Gastroesophageal sphincter (tissue), 4 donors: ENCODE measurements around the gene ZMIZ1. TPM values are rescaled to one million over a fixed set of nuclear protein-coding genes. Genes with fewer than 3 reads are reported as not detected.

Experiments
- ATAC-seq: fragments of 150-250 bp; one replicate; pipeline ENCODE4 v1.9.1; 2016; ENCODE audit warnings: mild to moderate bottlenecking, moderate library complexity
- H3K27ac ChIP-seq, 4 donors: fragments of 200-600 bp; sonication (generic) in 3 of 4; 1 replicate in 3 of 4; 2 replicates in 1 of 4; pipeline ENCODE4 v1.5.1; 2016 to 2019
- H3K27me3 ChIP-seq: fragments of 200-600 bp; sonication (generic); one replicate; pipeline ENCODE4 v1.5.1; 2019
- H3K36me3 ChIP-seq, 2 donors: fragments of 200-600 bp; sonication (generic); one replicate each; pipeline ENCODE4 v1.5.1; 2019; ENCODE audit warnings: control low read depth in 1 of 2
- H3K4me1 ChIP-seq, 3 donors: fragments of 200-600 bp; sonication (generic); 1 replicate in 2 of 3; 2 replicates in 1 of 3; pipeline ENCODE4 v1.5.1; 2016 to 2019; ENCODE audit warnings: control low read depth in 2 of 3
- H3K4me3 ChIP-seq, 2 donors: fragments of 200-600 bp; sonication (generic); one replicate each; pipeline ENCODE4 v1.5.1; 2019; ENCODE audit warnings: mild to moderate bottlenecking in 1 of 2, moderate library complexity in 1 of 2
- H3K9me3 ChIP-seq, 3 donors: fragments of 200-600 bp; sonication (generic); one replicate each; pipeline ENCODE4 v1.5.1; 2017 to 2019; ENCODE audit warnings: control low read depth in 2 of 3
- EP300 ChIP-seq: sonication (generic); formaldehyde crosslinking; IDR thresholded peaks from one replicate; pipeline ENCODE4 v1.6.1; 2017; ENCODE audit warnings: antibody characterized with exemption, mild to moderate bottlenecking
- POLR2A ChIP-seq, 2 donors: fragments of 450-650 bp; IDR thresholded peaks; one replicate each; pipeline ENCODE4 v1.6.1; 2017; ENCODE audit warnings: antibody characterized with exemption in 2 of 2, mild to moderate bottlenecking in 2 of 2, moderate library complexity in 1 of 2
- POLR2AphosphoS5 ChIP-seq: sonication (generic); formaldehyde crosslinking; IDR thresholded peaks from one replicate; pipeline ENCODE4 v1.6.1; 2017; ENCODE audit warnings: antibody characterized with exemption
- WGBS, 2 donors: methylation state at CpG; one replicate each; pipeline ENCODE4 v1.1.5; 2018; ENCODE audit warnings: low coverage in 1 of 2; 5-methylcytosine and 5-hydroxymethylcytosine counted together
- total RNA-seq, 4 donors: library from RNA; depleted of rRNA; stranded (reverse); fragments of >200 nt; gene quantifications; one replicate each; pipeline ENCODE4 v1.1.0, GENCODE V29; 2016
- TF ChIP-seq, protein P1 (sequence below), 4 experiments: fragments of 200-600 bp in 2 of 4; fragments of 450-650 bp in 2 of 4; sonication (generic) in 1 of 4; IDR thresholded peaks; one replicate each; pipeline ENCODE4 v1.5.1; 2017 to 2019; ENCODE audit warnings: antibody characterized with exemption in 4 of 4, mild to moderate bottlenecking in 2 of 4, moderate library complexity in 2 of 4

ZMIZ1 gene
- total RNA-seq, 4 donors from 2014 or later, result 36.3 to 79.2 (median 67.1) TPM

DNA sequence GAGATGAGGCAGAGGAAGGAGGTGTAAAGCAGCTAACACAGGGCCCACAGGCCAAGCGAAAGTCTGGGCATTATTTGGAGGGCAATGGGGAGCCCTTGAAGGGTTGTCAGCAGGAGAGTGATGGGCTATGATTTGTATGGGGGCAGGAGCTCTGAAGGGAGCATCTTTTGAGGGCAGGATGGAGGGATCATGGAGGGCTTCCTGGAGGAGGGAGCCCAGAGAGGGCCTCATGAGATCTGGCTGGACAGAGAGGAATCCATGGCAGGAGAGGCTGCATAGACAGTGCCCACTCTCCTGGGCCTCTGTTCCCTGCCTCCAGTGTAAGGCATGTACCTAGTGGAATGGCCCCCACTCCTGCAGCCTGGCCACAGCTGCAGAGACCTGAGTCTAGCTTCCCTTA, 141.9 kb downstream of the ZMIZ1 start:
- no peaks in the 10 kb centered on the region for H3K9me3 ChIP-seq
- H3K27me3 ChIP-seq, result no peaks in the 10 kb centered on the region
- H3K4me1 ChIP-seq, result peaks cover 0 to 12% (median 0%) of the 10 kb centered on the region in 3 donors
- no peak overlapping the region for H3K4me3 ChIP-seq
- H3K36me3 ChIP-seq, result peaks cover 0 to 98% of the 10 kb centered on the region in 2 donors
- TF ChIP-seq, protein P1, sequence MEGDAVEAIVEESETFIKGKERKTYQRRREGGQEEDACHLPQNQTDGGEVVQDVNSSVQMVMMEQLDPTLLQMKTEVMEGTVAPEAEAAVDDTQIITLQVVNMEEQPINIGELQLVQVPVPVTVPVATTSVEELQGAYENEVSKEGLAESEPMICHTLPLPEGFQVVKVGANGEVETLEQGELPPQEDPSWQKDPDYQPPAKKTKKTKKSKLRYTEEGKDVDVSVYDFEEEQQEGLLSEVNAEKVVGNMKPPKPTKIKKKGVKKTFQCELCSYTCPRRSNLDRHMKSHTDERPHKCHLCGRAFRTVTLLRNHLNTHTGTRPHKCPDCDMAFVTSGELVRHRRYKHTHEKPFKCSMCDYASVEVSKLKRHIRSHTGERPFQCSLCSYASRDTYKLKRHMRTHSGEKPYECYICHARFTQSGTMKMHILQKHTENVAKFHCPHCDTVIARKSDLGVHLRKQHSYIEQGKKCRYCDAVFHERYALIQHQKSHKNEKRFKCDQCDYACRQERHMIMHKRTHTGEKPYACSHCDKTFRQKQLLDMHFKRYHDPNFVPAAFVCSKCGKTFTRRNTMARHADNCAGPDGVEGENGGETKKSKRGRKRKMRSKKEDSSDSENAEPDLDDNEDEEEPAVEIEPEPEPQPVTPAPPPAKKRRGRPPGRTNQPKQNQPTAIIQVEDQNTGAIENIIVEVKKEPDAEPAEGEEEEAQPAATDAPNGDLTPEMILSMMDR (IDR thresholded peaks at IDR 0.05), result no peak
- TF ChIP-seq EP300 (no peak), POLR2A (IDR thresholded peaks at IDR 0.05) (no peak), POLR2AphosphoS5 (no peak)
- no peak overlapping the region for H3K27ac ChIP-seq
- 86 to 92% methylated on average over 1 of the region's 1 CpG for WGBS, 2 donors
- ATAC-seq, result no peak

GRCh38 chr10:79211616-79212015, 142.8 kb downstream of the ZMIZ1 start:
- Histone ChIP-seq H3K27ac (no peak overlapping the region), H3K4me1 (peaks cover 0 to 3% (median 0%) of the 10 kb centered on the region in 3 donors), H3K4me3 (no peak overlapping the region), H3K36me3 (peaks cover 0 to 99% of the 10 kb centered on the region in 2 donors), H3K9me3 (no peaks in the 10 kb centered on the region), H3K27me3 (no peaks in the 10 kb centered on the region)
- 100% methylated on average over 2 of the region's 13 CpGs; no CpG with 5 or more reads in 1 of the 2 donors for WGBS, 2 donors
- no peak for ATAC-seq
- TF ChIP-seq EP300 (no peak), POLR2A (IDR thresholded peaks at IDR 0.05) (no peak), POLR2AphosphoS5 (no peak)
- TF ChIP-seq, protein P1 (IDR thresholded peaks at IDR 0.05), result no peak

DNA sequence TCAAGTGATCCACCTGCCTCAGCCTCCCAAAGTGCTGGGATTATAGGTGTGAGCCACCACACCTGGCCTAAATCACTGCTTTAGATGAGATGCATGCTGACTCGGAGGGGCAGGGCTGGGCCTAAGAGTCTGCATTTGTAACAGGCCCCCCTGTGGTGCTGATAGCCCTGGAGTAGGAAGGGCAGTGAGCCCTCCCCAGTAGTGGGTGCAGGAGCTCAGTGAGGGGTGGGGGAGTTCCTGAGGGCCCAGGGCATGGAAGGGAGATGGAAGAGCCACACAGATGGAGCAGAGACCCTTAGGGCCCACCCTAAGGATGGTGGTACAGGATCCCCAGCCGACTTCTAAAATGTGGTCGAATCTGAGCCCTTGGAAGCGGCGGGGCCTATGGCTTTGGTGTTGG, 146.8 kb downstream of the ZMIZ1 start:
- H3K27me3 ChIP-seq, result no peaks in the 10 kb centered on the region
- peaks cover 0 to 24% (median 16%) of the 10 kb centered on the region in 3 donors for H3K4me1 ChIP-seq
- no peaks in the 10 kb centered on the region for H3K9me3 ChIP-seq
- ATAC-seq, result no peak
- peaks cover 0 to 88% of the 10 kb centered on the region in 2 donors for H3K36me3 ChIP-seq
- TF ChIP-seq POLR2AphosphoS5 (no peak), POLR2A (IDR thresholded peaks at IDR 0.05) (no peak), EP300 (no peak)
- TF ChIP-seq, protein P1 (IDR thresholded peaks at IDR 0.05), result no peak
- no peak overlapping the region for H3K4me3 ChIP-seq
- WGBS, 2 donors, result 93% methylated on average over 3 of the region's 5 CpGs; no CpG with 5 or more reads in 1 of the 2 donors
- no peak overlapping the region for H3K27ac ChIP-seq

DNA sequence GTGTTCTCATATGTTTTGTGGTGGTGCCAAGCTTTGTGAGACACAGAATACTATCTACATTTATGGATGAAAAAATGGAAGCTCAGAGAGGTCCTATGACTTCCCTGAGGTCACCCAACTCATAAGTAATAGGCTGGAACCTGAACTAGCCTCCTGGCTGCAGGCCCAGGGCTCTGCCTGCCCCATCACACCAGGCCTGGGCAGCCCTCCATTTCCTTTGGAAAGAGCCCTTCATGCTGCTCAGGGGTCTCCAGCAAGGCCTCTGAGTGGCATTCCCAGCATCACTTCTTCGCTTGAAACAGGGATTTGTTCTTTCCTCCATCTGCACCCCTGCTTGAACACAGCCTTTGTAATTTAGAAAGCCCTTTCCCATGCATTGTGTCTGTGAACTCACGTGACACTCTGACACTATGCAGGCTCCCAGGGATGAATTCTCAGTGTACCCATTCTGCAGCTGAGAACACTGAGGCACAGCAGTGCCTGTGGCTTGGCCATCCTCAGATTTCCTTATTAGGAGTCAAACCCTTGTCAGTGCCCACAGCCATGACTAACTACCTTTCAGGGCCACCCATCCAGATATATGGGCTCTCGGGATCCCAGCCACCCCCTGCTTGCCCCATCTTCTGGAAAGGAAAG, 150.7 kb downstream of the ZMIZ1 start:
- Histone ChIP-seq H3K27ac (peak overlapping the region in 3 of 4 donors; percentile 84 to 87 (median 87)), H3K27me3 (no peaks in the 10 kb centered on the region), H3K4me3 (no peak overlapping the region), H3K4me1 (peaks cover 8 to 63% (median 52%) of the 10 kb centered on the region in 3 donors), H3K9me3 (no peaks in the 10 kb centered on the region), H3K36me3 (peaks cover 0 to 50% of the 10 kb centered on the region in 2 donors)
- 80% methylated on average over 1 of the region's 3 CpGs; no CpG with 5 or more reads in 1 of the 2 donors for WGBS, 2 donors
- ATAC-seq, result no peak
- TF ChIP-seq EP300, result no peak
- no peak for TF ChIP-seq POLR2A (IDR thresholded peaks at IDR 0.05)
- TF ChIP-seq, protein P1 (IDR thresholded peaks at IDR 0.05), result no peak
- no peak for TF ChIP-seq POLR2AphosphoS5

- Histone ChIP-seq H3K27ac (peak overlapping the region in 3 of 4 donors; percentile 84 to 87 (median 87)), H3K27me3 (no peaks in the 10 kb centered on the region), H3K9me3 (no peaks in the 10 kb centered on the region), H3K4me1 (peaks cover 8 to 72% (median 53%) of the 10 kb centered on the region in 3 donors), H3K36me3 (peaks cover 0 to 46% of the 10 kb centered on the region in 2 donors), H3K4me3 (no peak overlapping the region)
- TF ChIP-seq EP300 (no peak), POLR2A (IDR thresholded peaks at IDR 0.05) (no peak), POLR2AphosphoS5 (no peak)
- TF ChIP-seq, protein P1 (IDR thresholded peaks at IDR 0.05), result no peak
- 50% methylated on average over 7 of the region's 7 CpGs; no CpG with 5 or more reads in 1 of the 2 donors for WGBS, 2 donors
- no peak for ATAC-seq
Measured at GRCh38 chr10:79220307-79220706, 151.5 kb downstream of the ZMIZ1 start.
